Peyer's patch (tissue), 4 donors: ENCODE measurements around the gene DENND2C.

Experiments used
- POLR2A ChIP-seq, 2 donors: fragments of 450-650 bp; IDR thresholded peaks; one replicate each; pipeline ENCODE4 v1.5.1; 2017; ENCODE audit warnings: antibody characterized with exemption in 2 of 2, mild to moderate bottlenecking in 2 of 2, moderate library complexity in 2 of 2
- TF ChIP-seq, protein P1 (sequence below), 6 experiments: fragments of 450-650 bp in 4 of 6; fragments of 200-600 bp in 2 of 6; sonication (generic) in 1 of 6; IDR thresholded peaks; one replicate each; pipeline ENCODE4 v1.5.1; 2017 to 2019; ENCODE audit warnings: antibody characterized with exemption in 6 of 6, mild to moderate bottlenecking in 3 of 6, moderate library complexity in 1 of 6

DNA sequence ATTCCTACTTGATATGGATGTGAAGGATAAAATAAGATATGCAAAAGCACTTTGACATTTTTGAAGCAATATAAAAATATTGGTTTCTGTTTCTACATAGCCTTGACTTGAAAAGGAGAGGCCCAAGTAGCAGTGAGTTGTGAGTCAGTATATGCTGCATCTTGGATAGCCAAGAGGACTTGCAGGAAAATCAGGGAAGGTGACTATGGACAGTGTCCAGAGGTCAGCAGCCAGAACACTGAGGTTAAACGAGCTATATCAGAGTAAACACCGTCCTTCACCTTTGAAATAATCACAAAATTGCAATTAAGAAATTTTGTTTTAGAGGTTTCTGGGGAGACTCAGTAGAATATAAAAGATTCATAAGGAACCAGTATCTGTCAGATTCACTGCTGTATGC is 32.1 kb upstream of the DENND2C start:
- TF ChIP-seq, protein P1, sequence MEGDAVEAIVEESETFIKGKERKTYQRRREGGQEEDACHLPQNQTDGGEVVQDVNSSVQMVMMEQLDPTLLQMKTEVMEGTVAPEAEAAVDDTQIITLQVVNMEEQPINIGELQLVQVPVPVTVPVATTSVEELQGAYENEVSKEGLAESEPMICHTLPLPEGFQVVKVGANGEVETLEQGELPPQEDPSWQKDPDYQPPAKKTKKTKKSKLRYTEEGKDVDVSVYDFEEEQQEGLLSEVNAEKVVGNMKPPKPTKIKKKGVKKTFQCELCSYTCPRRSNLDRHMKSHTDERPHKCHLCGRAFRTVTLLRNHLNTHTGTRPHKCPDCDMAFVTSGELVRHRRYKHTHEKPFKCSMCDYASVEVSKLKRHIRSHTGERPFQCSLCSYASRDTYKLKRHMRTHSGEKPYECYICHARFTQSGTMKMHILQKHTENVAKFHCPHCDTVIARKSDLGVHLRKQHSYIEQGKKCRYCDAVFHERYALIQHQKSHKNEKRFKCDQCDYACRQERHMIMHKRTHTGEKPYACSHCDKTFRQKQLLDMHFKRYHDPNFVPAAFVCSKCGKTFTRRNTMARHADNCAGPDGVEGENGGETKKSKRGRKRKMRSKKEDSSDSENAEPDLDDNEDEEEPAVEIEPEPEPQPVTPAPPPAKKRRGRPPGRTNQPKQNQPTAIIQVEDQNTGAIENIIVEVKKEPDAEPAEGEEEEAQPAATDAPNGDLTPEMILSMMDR (IDR thresholded peaks at IDR 0.05): no peak
- no peak for TF ChIP-seq POLR2A (IDR thresholded peaks at IDR 0.05)
